ENCODE results near the gene LGALS4.
A peak's percentile ranks its signal among the peaks of the same experiment; 100 is the strongest.

LGALS4 gene

GRCh38 chr19:38834104-38834490, 21.4 kb upstream of the LGALS4 start:
- H3K27me3 ChIP-seq (ENCODE audit: insufficient read depth, low read length) = no peaks in the 10 kb centered on the region
- H3K27ac ChIP-seq (ENCODE audit: low read depth, low read length, poor library complexity, severe bottlenecking) = peak overlapping the region; percentile 28
- no peak overlapping the region for H3K4me3 ChIP-seq (ENCODE audit: low read depth, low read length, poor library complexity, severe bottlenecking)
- H3K9me3 ChIP-seq (ENCODE audit: low read length) = no peaks in the 10 kb centered on the region
- no peak overlapping the region for H3K9ac ChIP-seq (ENCODE audit: low read length)
- H3K36me3 ChIP-seq (ENCODE audit: insufficient read depth, low read length) = peaks cover 51% of the 10 kb centered on the region
- H3F3A ChIP-seq (ENCODE audit: insufficient read depth, low read length) = peaks cover 17% of the 10 kb centered on the region
- H3K4me2 ChIP-seq (ENCODE audit: low read length) = no peak overlapping the region
- peaks cover 23% of the 10 kb centered on the region for H3K4me1 ChIP-seq (ENCODE audit: insufficient read depth, low read length, severe bottlenecking)
- no peak overlapping the region for H2AFZ ChIP-seq (ENCODE audit: low read length)
- H3K79me2 ChIP-seq (ENCODE audit: insufficient read depth, low read length) = no peaks in the 10 kb centered on the region
- TF ChIP-seq EZH2 (IDR thresholded peaks at IDR 0.05; ENCODE audit: borderline replicate concordance, low read length) (no peak), CTCF (IDR thresholded peaks at IDR 0.05; ENCODE audit: low read length) (no peak)
- H3K9me2 ChIP-seq (ENCODE audit: low read depth, low read length) = no peaks in the 10 kb centered on the region
- H4K20me1 ChIP-seq (ENCODE audit: insufficient read depth, low read length) = no peaks in the 10 kb centered on the region

GRCh38 chr19:38833092-38833425, 20.3 kb upstream of the LGALS4 start:
- H3K79me2 ChIP-seq (ENCODE audit: insufficient read depth, low read length) = no peaks in the 10 kb centered on the region
- no peak overlapping the region for H2AFZ ChIP-seq (ENCODE audit: low read length)
- TF ChIP-seq CTCF (IDR thresholded peaks at IDR 0.05; ENCODE audit: low read length) = no peak
- TF ChIP-seq EZH2 (IDR thresholded peaks at IDR 0.05; ENCODE audit: borderline replicate concordance, low read length) = no peak
- peaks cover 23% of the 10 kb centered on the region for H3K4me1 ChIP-seq (ENCODE audit: insufficient read depth, low read length, severe bottlenecking)
- peaks cover 45% of the 10 kb centered on the region for H3K36me3 ChIP-seq (ENCODE audit: insufficient read depth, low read length)
- no peaks in the 10 kb centered on the region for H3K9me3 ChIP-seq (ENCODE audit: low read length)
- no peaks in the 10 kb centered on the region for H3K9me2 ChIP-seq (ENCODE audit: low read depth, low read length)
- no peak overlapping the region for H3K4me3 ChIP-seq (ENCODE audit: low read depth, low read length, poor library complexity, severe bottlenecking)
- H3F3A ChIP-seq (ENCODE audit: insufficient read depth, low read length) = peaks cover 17% of the 10 kb centered on the region
- H3K27me3 ChIP-seq (ENCODE audit: insufficient read depth, low read length) = no peaks in the 10 kb centered on the region
- H3K4me2 ChIP-seq (ENCODE audit: low read length) = no peak overlapping the region
- H3K27ac ChIP-seq (ENCODE audit: low read depth, low read length, poor library complexity, severe bottlenecking) = peak overlapping the region; percentile 68
- H4K20me1 ChIP-seq (ENCODE audit: insufficient read depth, low read length) = no peaks in the 10 kb centered on the region
- H3K9ac ChIP-seq (ENCODE audit: low read length) = no peak overlapping the region

DNA sequence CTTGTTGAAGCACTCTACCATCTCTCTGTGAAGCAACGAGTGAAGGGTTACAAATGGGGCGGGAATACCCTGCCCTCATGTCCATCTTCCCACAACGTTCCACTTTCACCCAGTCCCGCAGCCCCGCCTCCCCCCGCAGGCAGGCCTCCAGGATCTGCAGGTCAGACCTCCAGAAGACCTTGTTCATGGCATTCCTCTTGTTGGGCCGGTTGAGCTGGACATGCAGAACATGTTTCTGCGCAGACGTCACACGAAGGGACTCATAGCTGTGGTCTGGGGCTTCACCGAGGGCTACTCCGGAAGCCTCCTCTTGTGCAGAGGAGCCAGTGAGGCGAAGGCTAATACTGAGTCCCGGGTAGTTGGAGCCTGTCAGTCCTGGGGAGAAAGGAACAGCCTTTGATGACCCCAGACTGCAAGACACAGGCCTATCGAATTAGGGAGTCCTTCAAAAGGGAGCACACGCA, 18.4 kb upstream of the LGALS4 start:
- Histone ChIP-seq H3K36me3 (ENCODE audit: insufficient read depth, low read length) (peaks cover 41% of the 10 kb centered on the region), H3K4me1 (ENCODE audit: insufficient read depth, low read length, severe bottlenecking) (peaks cover 23% of the 10 kb centered on the region), H3K27me3 (ENCODE audit: insufficient read depth, low read length) (no peaks in the 10 kb centered on the region), H3K9me3 (ENCODE audit: low read length) (no peaks in the 10 kb centered on the region), H2AFZ (ENCODE audit: low read length) (no peak overlapping the region), H3K79me2 (ENCODE audit: insufficient read depth, low read length) (no peaks in the 10 kb centered on the region), H3K4me3 (ENCODE audit: low read depth, low read length, poor library complexity, severe bottlenecking) (peak overlapping the region; percentile 80), H3K27ac (ENCODE audit: low read depth, low read length, poor library complexity, severe bottlenecking) (peak overlapping the region; percentile 69), H3F3A (ENCODE audit: insufficient read depth, low read length) (peaks cover 4% of the 10 kb centered on the region; the same call in 1 of the 2 replicates), H3K9ac (ENCODE audit: low read length) (peak overlapping the region; percentile 92), H3K4me2 (ENCODE audit: low read length) (peak overlapping the region; percentile 89), H4K20me1 (ENCODE audit: insufficient read depth, low read length) (no peaks in the 10 kb centered on the region), H3K9me2 (ENCODE audit: low read depth, low read length) (no peaks in the 10 kb centered on the region)
- TF ChIP-seq EZH2 (IDR thresholded peaks at IDR 0.05; ENCODE audit: borderline replicate concordance, low read length) (no peak), CTCF (IDR thresholded peaks at IDR 0.05; ENCODE audit: low read length) (no peak)
